ENCODE results near the gene ATP5F1C.

GRCh38 chr10:7744307-7744706 is 43.7 kb upstream of the ATP5F1C start:
- no peak for TF ChIP-seq CTCF (IDR thresholded peaks at IDR 0.05; ENCODE audit: poor library complexity)
- TF ChIP-seq EZH2 (IDR thresholded peaks at IDR 0.05; ENCODE audit: borderline replicate concordance) = no peak

Measured in hepatocyte (in vitro differentiated cells).